Stimulated activated CD8-positive, alpha-beta memory T cell treated with anti-CD3 and anti-CD28 coated beads, Interleukin-15, amount 100 ng/mL, for 1 hour (primary cell): ENCODE measurements around the gene LIMS2.
A peak's percentile ranks its signal among the peaks of the same experiment; 100 is the strongest.

ENCODE experiments used
- DNase-seq: peaks from one replicate; pipeline ENCODE4 v3.0.0-alpha.2; 2020; ENCODE audit warnings: low read depth

LIMS2 gene

GRCh38 chr2:127644066-127645025 is 31.0 kb downstream of the LIMS2 start:
- DNase-seq: no peak

- DNase-seq: no peak
Measured at GRCh38 chr2:127643439-127644065, 31.8 kb downstream of the LIMS2 start.

- DNase-seq: no peak
Measured at GRCh38 chr2:127642706-127643438, 32.5 kb downstream of the LIMS2 start.

GRCh38 chr2:127641846-127642507 is 33.4 kb downstream of the LIMS2 start:
- DNase-seq: peak; percentile 12

- DNase-seq: no peak
Measured at GRCh38 chr2:127641133-127641532, 34.2 kb downstream of the LIMS2 start.

- no peak for DNase-seq
Measured at GRCh38 chr2:127640082-127641072, 35.0 kb downstream of the LIMS2 start.

- no peak for DNase-seq
Measured at GRCh38 chr2:127639111-127639474, 36.2 kb downstream of the LIMS2 start.

- no peak for DNase-seq
Measured at GRCh38 chr2:127638361-127639110, 36.8 kb downstream of the LIMS2 start.

GRCh38 chr2:127637725-127638252 is 37.5 kb downstream of the LIMS2 start:
- DNase-seq: no peak

GRCh38 chr2:127637236-127637630 is 38.1 kb downstream of the LIMS2 start:
- no peak for DNase-seq

- no peak for DNase-seq
Measured at GRCh38 chr2:127636248-127637235, 38.8 kb downstream of the LIMS2 start.

GRCh38 chr2:127635380-127636237 is 39.7 kb downstream of the LIMS2 start:
- DNase-seq: no peak

- no peak for DNase-seq
Measured at GRCh38 chr2:127634626-127635379, 40.5 kb downstream of the LIMS2 start.

GRCh38 chr2:127634066-127634617 is 41.2 kb downstream of the LIMS2 start:
- no peak for DNase-seq

- DNase-seq: no peak
Measured at GRCh38 chr2:127633556-127634065, 41.7 kb downstream of the LIMS2 start.
